Endothelial cell of umbilical vein (primary cell): Measurements from ENCODE around the gene EFCAB9.

Source experiments
- EZH2 ChIP-seq: IDR thresholded peaks from 2 replicates; pipeline ENCODE4 v1.6.1; 2012; ENCODE audit warnings: borderline replicate concordance, low read depth, mild to moderate bottlenecking, moderate library complexity, low read length, inconsistent platforms; ENCODE audit not compliant: severe bottlenecking
- POLR2AphosphoS5 ChIP-seq: IDR thresholded peaks from 2 replicates; pipeline ENCODE4 v1.6.1; 2012; ENCODE audit warnings: low read depth, mild to moderate bottlenecking, control low read depth, low read length, moderate library complexity; ENCODE audit not compliant: insufficient read depth
- TF ChIP-seq, protein P1 (sequence below), 2 donors: IDR thresholded peaks; 1 replicate in 1 of 2; 2 replicates in 1 of 2; pipeline ENCODE4 v1.5.1; 2011; ENCODE audit warnings: low read length in 2 of 2, mild to moderate bottlenecking in 2 of 2, moderate library complexity in 2 of 2, control low read depth in 1 of 2, inconsistent platforms in 1 of 2, low read depth in 1 of 2; ENCODE audit not compliant: insufficient read depth in 1 of 2; ENCODE audit errors: extremely low read depth in 1 of 2

GRCh38 chr5:172245046-172245445 is 51.1 kb downstream of the EFCAB9 start:
- TF ChIP-seq EZH2 (no peak), POLR2AphosphoS5 (no peak)
- TF ChIP-seq, protein P1, sequence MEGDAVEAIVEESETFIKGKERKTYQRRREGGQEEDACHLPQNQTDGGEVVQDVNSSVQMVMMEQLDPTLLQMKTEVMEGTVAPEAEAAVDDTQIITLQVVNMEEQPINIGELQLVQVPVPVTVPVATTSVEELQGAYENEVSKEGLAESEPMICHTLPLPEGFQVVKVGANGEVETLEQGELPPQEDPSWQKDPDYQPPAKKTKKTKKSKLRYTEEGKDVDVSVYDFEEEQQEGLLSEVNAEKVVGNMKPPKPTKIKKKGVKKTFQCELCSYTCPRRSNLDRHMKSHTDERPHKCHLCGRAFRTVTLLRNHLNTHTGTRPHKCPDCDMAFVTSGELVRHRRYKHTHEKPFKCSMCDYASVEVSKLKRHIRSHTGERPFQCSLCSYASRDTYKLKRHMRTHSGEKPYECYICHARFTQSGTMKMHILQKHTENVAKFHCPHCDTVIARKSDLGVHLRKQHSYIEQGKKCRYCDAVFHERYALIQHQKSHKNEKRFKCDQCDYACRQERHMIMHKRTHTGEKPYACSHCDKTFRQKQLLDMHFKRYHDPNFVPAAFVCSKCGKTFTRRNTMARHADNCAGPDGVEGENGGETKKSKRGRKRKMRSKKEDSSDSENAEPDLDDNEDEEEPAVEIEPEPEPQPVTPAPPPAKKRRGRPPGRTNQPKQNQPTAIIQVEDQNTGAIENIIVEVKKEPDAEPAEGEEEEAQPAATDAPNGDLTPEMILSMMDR (IDR thresholded peaks at IDR 0.05; ENCODE audit: extremely low read depth in 1 of 2, insufficient read depth in 1 of 2, low read depth in 1 of 2, low read length in 2 of 2): no peak
